CD14-positive monocyte (primary cell): ENCODE results near the gene UPK1B. TPM values are rescaled to one million over a fixed set of nuclear protein-coding genes. Genes with fewer than 3 reads are reported as not detected.
A peak's percentile ranks its signal among the peaks of the same experiment; 100 is the strongest.

ENCODE experiments used
- DNase-seq, 3 donors: peaks; one replicate each; pipeline ENCODE4 v3.0.0-alpha.2; 2011 to 2022
- H2AFZ ChIP-seq: 2 replicates; pipeline ENCODE4 v1.6.0; 2012; ENCODE audit warnings: mild to moderate bottlenecking, low read depth, low read length, inconsistent platforms; ENCODE audit not compliant: insufficient read depth, poor library complexity, severe bottlenecking
- H3K27ac ChIP-seq, 2 donors: 1 replicate in 1 of 2; 2 replicates in 1 of 2; pipeline ENCODE4 v1.5.1; 2012 to 2013; ENCODE audit warnings: low read length in 2 of 2, control low read depth in 1 of 2, inconsistent platforms in 1 of 2, low read depth in 1 of 2, mild to moderate bottlenecking in 1 of 2
- H3K27me3 ChIP-seq, 2 donors: one replicate each; pipeline versions ENCODE4 v1.6.0 to v1.6.1; 2011 to 2013; ENCODE audit warnings: low read length in 2 of 2; ENCODE audit not compliant: control insufficient read depth in 2 of 2, insufficient read depth in 2 of 2
- H3K36me3 ChIP-seq, 2 donors: replicated peaks in 1 of 2; 1 replicate in 1 of 2; 2 replicates in 1 of 2; pipeline versions ENCODE4 v1.5.1 to v1.6.1; 2012 to 2013; ENCODE audit warnings: low read length in 2 of 2, control low read depth in 1 of 2, inconsistent platforms in 1 of 2, mild to moderate bottlenecking in 1 of 2; ENCODE audit not compliant: insufficient read depth in 2 of 2, control insufficient read depth in 1 of 2
- H3K4me1 ChIP-seq, 2 donors: 1 replicate in 1 of 2; 2 replicates in 1 of 2; pipeline versions ENCODE4 v1.5.1 to v1.6.1; 2012 to 2013; ENCODE audit warnings: low read length in 2 of 2, control low read depth in 1 of 2, inconsistent platforms in 1 of 2, mild to moderate bottlenecking in 1 of 2, moderate library complexity in 1 of 2; ENCODE audit not compliant: insufficient read depth in 2 of 2, control insufficient read depth in 1 of 2
- H3K4me2 ChIP-seq: replicated peaks from 2 replicates; pipeline ENCODE3; 2012; ENCODE audit warnings: low read length, moderate library complexity, mild to moderate bottlenecking; ENCODE audit not compliant: poor library complexity, severe bottlenecking; ENCODE audit errors: extremely low read depth
- H3K4me3 ChIP-seq, 3 experiments: fragments of 200-600 bp in 1 of 3; sonication (generic) in 1 of 3; replicated peaks in 1 of 3; 1 replicate in 2 of 3; 2 replicates in 1 of 3; pipeline ENCODE4 v1.5.1; 2011 to 2013; ENCODE audit warnings: low read length in 3 of 3, mild to moderate bottlenecking in 3 of 3, control low read depth in 2 of 3, low read depth in 2 of 3, inconsistent platforms in 1 of 3, moderate library complexity in 1 of 3
- H3K79me2 ChIP-seq: 2 replicates; pipeline ENCODE4 v1.6.0; 2012; ENCODE audit warnings: mild to moderate bottlenecking, control low read depth, inconsistent platforms, low read length, moderate library complexity; ENCODE audit not compliant: insufficient read depth
- H3K9ac ChIP-seq: 2 replicates; pipeline ENCODE4 v1.6.0; 2017; ENCODE audit warnings: low read length, mild to moderate bottlenecking; ENCODE audit not compliant: insufficient read depth, poor library complexity, severe bottlenecking
- H3K9me3 ChIP-seq, 2 donors: replicated peaks in 1 of 2; 1 replicate in 1 of 2; 2 replicates in 1 of 2; pipeline versions ENCODE4 v1.5.1 to v1.6.1; 2012 to 2013; ENCODE audit warnings: low read length in 2 of 2, control low read depth in 1 of 2; ENCODE audit not compliant: control insufficient read depth in 1 of 2, insufficient read depth in 1 of 2
- H4K20me1 ChIP-seq: 2 replicates; pipeline ENCODE4 v1.6.0; 2012; ENCODE audit warnings: mild to moderate bottlenecking, low read length, control low read depth, moderate library complexity; ENCODE audit not compliant: insufficient read depth
- H3K27ac Mint-ChIP-seq, 7 donors: one replicate each; pipeline ENCODE4 v1.8.0; 2020; ENCODE audit warnings: mild to moderate bottlenecking in 7 of 7, mixed read lengths in 7 of 7, moderate library complexity in 6 of 7, inconsistent platforms in 2 of 7
- H3K27me3 Mint-ChIP-seq, 3 donors: one replicate each; pipeline ENCODE4 v1.8.0; 2021 to 2022; ENCODE audit warnings: low read depth in 3 of 3, mild to moderate bottlenecking in 3 of 3, mixed read lengths in 3 of 3, moderate library complexity in 3 of 3, inconsistent platforms in 1 of 3
- H3K36me3 Mint-ChIP-seq, 2 donors: one replicate each; pipeline ENCODE4 v1.8.0; 2020; ENCODE audit warnings: mixed read lengths in 2 of 2, inconsistent platforms in 1 of 2, mild to moderate bottlenecking in 1 of 2
- H3K4me1 Mint-ChIP-seq: one replicate; pipeline ENCODE4 v1.8.0; 2020; ENCODE audit warnings: mild to moderate bottlenecking, mixed read lengths
- H3K4me3 Mint-ChIP-seq, 2 donors: one replicate each; pipeline ENCODE4 v1.8.0; 2020; ENCODE audit warnings: mild to moderate bottlenecking in 2 of 2, mixed read lengths in 2 of 2, moderate library complexity in 1 of 2
- H3K9me3 Mint-ChIP-seq, 7 donors: one replicate each; pipeline ENCODE4 v1.8.0; 2020 to 2022; ENCODE audit warnings: mixed read lengths in 7 of 7, mild to moderate bottlenecking in 6 of 7, moderate library complexity in 6 of 7, inconsistent platforms in 2 of 7
- WGBS: methylation state at CpG from one replicate; pipeline ENCODE4 v1.1.5; 2013; ENCODE audit warnings: missing lambda C conversion rate; ENCODE audit not compliant: insufficient coverage; 5-methylcytosine and 5-hydroxymethylcytosine counted together
- intact Hi-C, 2 donors: fragments of 100-400 bp; cut with micrococcal nuclease; formaldehyde crosslinking; loops; one replicate each; pipeline versions ENCODE4 v1.15.0 to v1.15.1; 2023
- polyA plus RNA-seq, 3 donors: library from polyadenylated mRNA; depleted of rRNA in 1 of 3; unstranded in 2 of 3; stranded (reverse) in 1 of 3; fragments of 300-500 nt in 2 of 3; fragments of >200 nt in 1 of 3; fragmentation: Illumina TruSeq in 2 of 3; gene quantifications; 1 replicate in 2 of 3; 2 replicates in 1 of 3; pipeline ENCODE4 v1.2.3, GENCODE V29; 2012 to 2021
- TF ChIP-seq, protein P1 (sequence below): fragments of 200-600 bp; IDR thresholded peaks from one replicate; pipeline ENCODE4 v1.8.0; 2022; ENCODE audit warnings: antibody characterized with exemption, mild to moderate bottlenecking

The UPK1B gene
- polyA plus RNA-seq, 3 donors = not detected

DNA sequence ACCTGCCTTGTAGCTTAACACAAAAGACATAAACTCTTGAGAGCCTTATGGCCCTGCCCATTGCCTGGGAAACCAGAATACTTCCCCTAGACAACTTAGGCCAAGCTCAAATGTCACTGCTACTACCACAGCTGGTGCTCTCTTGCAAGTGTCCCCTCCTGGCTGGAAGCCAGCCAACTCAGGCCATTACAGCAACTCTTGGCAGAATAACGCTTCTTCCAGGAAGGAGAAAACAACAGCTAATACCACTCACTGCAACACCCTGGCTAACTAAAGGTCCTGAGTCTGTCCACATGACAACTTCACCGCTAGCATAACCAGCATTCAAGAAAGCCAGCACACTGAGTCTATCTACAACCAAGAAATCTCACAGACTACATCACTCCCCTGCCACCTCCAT lies 72.4 kb downstream of the UPK1B start:
- WGBS = 21% methylated on average over 2 of the region's 2 CpGs
- H3K4me3 Mint-ChIP-seq = no peak overlapping the region
- no peaks in the 10 kb centered on the region for H3K36me3 Mint-ChIP-seq

More for the DNA sequence above, 72.4 kb downstream of the UPK1B start:
- Mint-ChIP-seq H3K27ac (peak overlapping the region in 1 of 7 donors; percentile 33), H3K9me3 (peaks cover 12 to 18% (median 16%) of the 10 kb centered on the region in 7 donors), H3K4me1 (peaks cover 11% of the 10 kb centered on the region), H3K27me3 (peaks cover 0 to 1% (median 0%) of the 10 kb centered on the region in 3 donors)
- no peak for DNase-seq
- Histone ChIP-seq H3K27ac (no peak overlapping the region), H3K36me3 (no peaks in the 10 kb centered on the region), H3K79me2 (no peaks in the 10 kb centered on the region), H3K9me3 (peaks cover 3 to 11% of the 10 kb centered on the region in 2 donors), H3K4me2 (no peak overlapping the region), H3K27me3 (no peaks in the 10 kb centered on the region), H3K4me1 (peaks cover 6 to 11% of the 10 kb centered on the region in 2 donors), H3K4me3 (no peak overlapping the region), H2AFZ (peak overlapping the region; percentile 13), H4K20me1 (no peaks in the 10 kb centered on the region), H3K9ac (no peak overlapping the region)
- intact Hi-C loops = loop anchor here in 1 of 2 donors (10.0 kb wide), 1 partner anchor 361 kb away; no protein-coding TSS in a partner anchor
- TF ChIP-seq, protein P1, sequence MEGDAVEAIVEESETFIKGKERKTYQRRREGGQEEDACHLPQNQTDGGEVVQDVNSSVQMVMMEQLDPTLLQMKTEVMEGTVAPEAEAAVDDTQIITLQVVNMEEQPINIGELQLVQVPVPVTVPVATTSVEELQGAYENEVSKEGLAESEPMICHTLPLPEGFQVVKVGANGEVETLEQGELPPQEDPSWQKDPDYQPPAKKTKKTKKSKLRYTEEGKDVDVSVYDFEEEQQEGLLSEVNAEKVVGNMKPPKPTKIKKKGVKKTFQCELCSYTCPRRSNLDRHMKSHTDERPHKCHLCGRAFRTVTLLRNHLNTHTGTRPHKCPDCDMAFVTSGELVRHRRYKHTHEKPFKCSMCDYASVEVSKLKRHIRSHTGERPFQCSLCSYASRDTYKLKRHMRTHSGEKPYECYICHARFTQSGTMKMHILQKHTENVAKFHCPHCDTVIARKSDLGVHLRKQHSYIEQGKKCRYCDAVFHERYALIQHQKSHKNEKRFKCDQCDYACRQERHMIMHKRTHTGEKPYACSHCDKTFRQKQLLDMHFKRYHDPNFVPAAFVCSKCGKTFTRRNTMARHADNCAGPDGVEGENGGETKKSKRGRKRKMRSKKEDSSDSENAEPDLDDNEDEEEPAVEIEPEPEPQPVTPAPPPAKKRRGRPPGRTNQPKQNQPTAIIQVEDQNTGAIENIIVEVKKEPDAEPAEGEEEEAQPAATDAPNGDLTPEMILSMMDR = no peak

Other genes starting within 250 kb of the UPK1B start
- gene IGSF11, start 138.8 kb upstream of the UPK1B start, polyA plus RNA-seq = not detected
- gene TEX55, start 27.4 kb upstream of the UPK1B start, polyA plus RNA-seq = not detected
- gene B4GALT4, start 67.3 kb downstream of the UPK1B start, polyA plus RNA-seq = 1 to 10 TPM; 5.8 to 7.4 (median 5.8) TPM
- 1 to 10 TPM; 4.7 to 9.8 (median 7.6) TPM for gene ARHGAP31, start 120.8 kb downstream of the UPK1B start, polyA plus RNA-seq